LNCaP clone FGC (cell line): Measurements from ENCODE around the gene AKR1E2.
A peak's percentile ranks its signal among the peaks of the same experiment; 100 is the strongest.

Experiments
- DNase-seq: peaks from one replicate; pipeline ENCODE4 v3.0.0-alpha.2; 2011; ENCODE audit warnings: low read depth
- H3K4me3 ChIP-seq: 2 replicates; pipeline ENCODE4 v1.5.1; 2011; ENCODE audit warnings: mild to moderate bottlenecking, low read depth, low read length, control low read depth
- CTCF ChIP-seq: IDR thresholded peaks from 2 replicates; pipeline ENCODE4 v1.5.1; 2012; ENCODE audit warnings: mild to moderate bottlenecking; ENCODE audit not compliant: control insufficient read depth, insufficient read depth; ENCODE audit errors: extremely low read depth

AKR1E2 gene

DNA sequence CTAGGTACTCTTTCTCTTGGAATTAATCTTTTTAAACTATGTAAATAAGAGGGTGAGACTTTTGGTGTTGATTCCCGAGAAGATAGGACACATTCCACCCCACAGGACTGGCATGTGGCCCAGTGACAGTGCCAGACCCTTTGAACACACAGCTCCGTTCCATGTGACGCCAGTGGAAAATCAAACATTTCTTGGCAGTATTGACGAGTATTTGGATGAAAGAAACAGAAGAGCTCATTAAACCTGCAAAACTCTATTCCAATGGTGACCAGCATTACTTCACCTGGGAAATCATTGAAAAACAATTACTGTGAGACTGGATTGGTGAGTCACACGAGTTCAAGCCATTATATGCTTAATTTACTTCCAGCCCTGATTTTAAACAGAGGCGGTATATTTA, 25.8 kb downstream of the AKR1E2 start:
- no peak overlapping the region for H3K4me3 ChIP-seq
- DNase-seq: peak; percentile 63
- TF ChIP-seq CTCF: no peak

- no peak for DNase-seq
- H3K4me3 ChIP-seq: no peak overlapping the region
- no peak for TF ChIP-seq CTCF
Measured at GRCh38 chr10:4865945-4866661, 40.1 kb downstream of the AKR1E2 start.

DNA sequence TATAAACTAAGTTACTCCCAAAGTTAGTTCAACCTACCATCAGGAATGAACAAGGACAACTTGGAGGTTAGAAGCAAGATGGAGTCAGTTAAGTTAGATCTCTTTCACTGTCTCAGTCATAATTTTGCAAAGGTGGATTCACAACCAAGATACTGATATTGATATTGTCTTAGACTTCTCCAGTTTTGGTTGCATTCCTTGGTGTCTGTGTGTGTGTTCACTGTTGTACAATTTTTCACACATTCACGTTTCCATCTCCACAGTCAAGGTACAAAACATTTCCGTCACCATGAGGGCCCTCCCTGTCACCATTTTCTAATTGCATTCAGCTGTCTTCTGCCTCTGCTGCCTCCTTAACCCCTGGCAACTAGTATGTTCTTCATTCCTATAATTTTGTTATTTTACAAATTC, 41.1 kb downstream of the AKR1E2 start:
- no peak for TF ChIP-seq CTCF
- no peak for DNase-seq

GRCh38 chr10:4867520-4868356, 41.7 kb downstream of the AKR1E2 start:
- TF ChIP-seq CTCF: no peak
- DNase-seq: no peak
- H3K4me3 ChIP-seq: no peak overlapping the region

More for the DNA sequence above, 41.1 kb downstream of the AKR1E2 start:
- no peak overlapping the region for H3K4me3 ChIP-seq

DNA sequence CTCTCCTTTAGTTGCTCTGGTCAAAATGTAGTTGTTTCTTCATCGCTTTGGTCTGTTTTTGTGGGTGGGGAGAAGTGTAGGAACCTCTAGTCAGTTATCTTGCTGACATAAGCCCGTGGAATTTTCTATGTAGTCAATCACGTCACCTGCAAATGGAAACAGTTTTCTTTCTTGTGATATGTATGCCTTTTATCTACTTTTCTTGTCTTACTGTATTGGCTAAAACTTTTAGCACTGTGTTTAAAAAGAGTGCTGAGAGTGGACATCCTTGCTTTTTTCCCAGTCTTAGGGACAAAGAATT, 42.3 kb downstream of the AKR1E2 start:
- no peak for DNase-seq
- no peak overlapping the region for H3K4me3 ChIP-seq
- TF ChIP-seq CTCF: no peak

DNA sequence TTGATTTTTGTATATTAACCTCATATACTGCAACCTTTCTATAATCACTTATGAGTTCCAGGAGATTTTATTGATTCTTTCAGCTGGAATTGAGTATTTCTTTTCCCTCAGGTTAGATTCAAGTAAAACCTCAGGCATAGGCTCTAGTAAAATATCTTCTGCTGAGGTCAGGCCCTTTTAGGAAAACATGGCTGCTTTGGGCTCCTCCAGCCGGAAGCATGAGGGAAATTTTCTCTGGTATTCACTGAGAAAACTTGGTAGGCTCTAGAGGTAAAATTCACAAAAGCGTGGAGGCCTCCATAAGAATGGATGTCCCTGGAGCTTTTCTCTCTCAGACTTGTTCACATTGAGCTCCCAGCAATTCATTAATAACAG, 56.7 kb downstream of the AKR1E2 start:
- H3K4me3 ChIP-seq: no peak overlapping the region
- no peak for TF ChIP-seq CTCF
- no peak for DNase-seq
